ENCODE measurements around the gene ACKR2. TPM values are rescaled to one million over a fixed set of nuclear protein-coding genes. Genes with fewer than 3 reads are reported as not detected.

The ACKR2 gene
- polyA plus RNA-seq, 1 donor (not counting 4 experiments of a cell fraction or from before 2014, with no cell fraction given) = 0.22 TPM

- FAIRE-seq = no peak
Observed at GRCh38 chr3:42904076-42904475, 94.8 kb downstream of the ACKR2 start.

GRCh38 chr3:42905740-42906069, 96.5 kb downstream of the ACKR2 start:
- Histone ChIP-seq H3K27ac (ENCODE audit: control insufficient read depth, insufficient read depth, low read length) (no peak overlapping the region), H3K79me2 (ENCODE audit: control insufficient read depth, insufficient read depth, low read length) (no peaks in the 10 kb centered on the region), H3K4me1 (ENCODE audit: control insufficient read depth, extremely low read depth, insufficient read depth, low read length) (peaks cover 12% of the 10 kb centered on the region), H3K4me3 (ENCODE audit: control insufficient read depth in 2 of 3, extremely low read depth in 1 of 3, insufficient read depth in 2 of 3, low read depth in 1 of 3, low read length in 3 of 3) (peak overlapping the region; percentile 30 to 60 (median 42)), H3K36me3 (ENCODE audit: control insufficient read depth in 2 of 2, extremely low read depth in 1 of 2, insufficient read depth in 2 of 2, low read length in 2 of 2) (no peaks in the 10 kb centered on the region), H4K20me1 (ENCODE audit: control insufficient read depth, extremely low read depth, insufficient read depth, low read length) (no peaks in the 10 kb centered on the region), H3K9me1 (ENCODE audit: control insufficient read depth, extremely low read depth, insufficient read depth, low read length) (no peaks in the 10 kb centered on the region), H3K9me3 (ENCODE audit: control insufficient read depth, low read depth, low read length) (no peaks in the 10 kb centered on the region), H3K27me3 (ENCODE audit: control insufficient read depth, extremely low read depth, insufficient read depth, low read length) (peaks cover 27% of the 10 kb centered on the region), H2AFZ (ENCODE audit: control insufficient read depth, low read length) (peak overlapping the region; percentile 75), H3K4me2 (ENCODE audit: control insufficient read depth, extremely low read depth, insufficient read depth, low read depth, low read length) (peak overlapping the region; percentile 50), H3K9ac (ENCODE audit: control insufficient read depth, extremely low read depth, insufficient read depth, low read length) (no peak overlapping the region)
- DNase-seq (ENCODE audit: low read depth, low spot score) = no peak
- no peak for FAIRE-seq
- dilution Hi-C loops (cut with MboI; ENCODE audit: extremely low pct_ligation_motif_present, low sequenced_read_pairs) = no loop called here
- no peak for TF ChIP-seq CTCF (optimal IDR thresholded peaks at IDR 0.05 in 1 of 3, IDR thresholded peaks at IDR 0.05 in 1 of 3, conservative IDR thresholded peaks at IDR 0.05 in 1 of 3; ENCODE audit: extremely low read depth in 1 of 3, insufficient read depth in 2 of 3, low read length in 3 of 3)
- TF ChIP-seq EZH2 (IDR thresholded peaks at IDR 0.05; ENCODE audit: low read length) = peak; percentile 29

More at GRCh38 chr3:42904076-42904475, 94.8 kb downstream of the ACKR2 start:
- peaks cover 27% of the 10 kb centered on the region for H3K27me3 ChIP-seq (ENCODE audit: control insufficient read depth, extremely low read depth, insufficient read depth, low read length)
- H3K9ac ChIP-seq (ENCODE audit: control insufficient read depth, extremely low read depth, insufficient read depth, low read length) = no peak overlapping the region
- no peaks in the 10 kb centered on the region for H4K20me1 ChIP-seq (ENCODE audit: control insufficient read depth, extremely low read depth, insufficient read depth, low read length)
- H3K79me2 ChIP-seq (ENCODE audit: control insufficient read depth, insufficient read depth, low read length) = no peaks in the 10 kb centered on the region
- no peaks in the 10 kb centered on the region for H3K9me1 ChIP-seq (ENCODE audit: control insufficient read depth, extremely low read depth, insufficient read depth, low read length)
- H3K36me3 ChIP-seq (ENCODE audit: control insufficient read depth in 2 of 2, extremely low read depth in 1 of 2, insufficient read depth in 2 of 2, low read length in 2 of 2) = no peaks in the 10 kb centered on the region
- TF ChIP-seq EZH2 (IDR thresholded peaks at IDR 0.05; ENCODE audit: low read length) (no peak), CTCF (optimal IDR thresholded peaks at IDR 0.05 in 1 of 3, IDR thresholded peaks at IDR 0.05 in 1 of 3, conservative IDR thresholded peaks at IDR 0.05 in 1 of 3; ENCODE audit: extremely low read depth in 1 of 3, insufficient read depth in 2 of 3, low read length in 3 of 3) (no peak)
- no peak overlapping the region for H3K4me2 ChIP-seq (ENCODE audit: control insufficient read depth, extremely low read depth, insufficient read depth, low read depth, low read length)
- H3K9me3 ChIP-seq (ENCODE audit: control insufficient read depth, low read depth, low read length) = no peaks in the 10 kb centered on the region
- H2AFZ ChIP-seq (ENCODE audit: control insufficient read depth, low read length) = no peak overlapping the region
- dilution Hi-C loops (cut with MboI; ENCODE audit: extremely low pct_ligation_motif_present, low sequenced_read_pairs) = no loop called here
- H3K27ac ChIP-seq (ENCODE audit: control insufficient read depth, insufficient read depth, low read length) = no peak overlapping the region
- peaks cover 19% of the 10 kb centered on the region for H3K4me1 ChIP-seq (ENCODE audit: control insufficient read depth, extremely low read depth, insufficient read depth, low read length)
- no peak overlapping the region for H3K4me3 ChIP-seq (ENCODE audit: control insufficient read depth in 2 of 3, extremely low read depth in 1 of 3, insufficient read depth in 2 of 3, low read depth in 1 of 3, low read length in 3 of 3)
- DNase-seq (ENCODE audit: low read depth, low spot score) = no peak

Data from keratinocyte (primary cell).